H1 (cell line): ENCODE data around the gene TNFRSF18. TPM values are rescaled to one million over a fixed set of nuclear protein-coding genes. Genes with fewer than 3 reads are reported as not detected.

ENCODE experiments used
- CTCF ChIA-PET: fragments of 300-600 bp; sonication (Branson Sonifier 250); formaldehyde crosslinking; loops from one replicate; lab custom pipeline; 2021; ENCODE audit not compliant: partially characterized antibody; lab: Charles Lee
- POLR2A ChIA-PET: fragments of 300-600 bp; sonication (Branson Sonifier 250); formaldehyde crosslinking; loops from one replicate; lab custom pipeline; 2021; ENCODE audit warnings: inconsistent platforms; ENCODE audit not compliant: partially characterized antibody; lab: Charles Lee
- DNase-seq, 2 experiments: peaks; one replicate each; pipeline versions ENCODE4 v3.0.0 to v3.0.0-alpha.2; 2010 to 2022; ENCODE audit warnings: low spot score in 2 of 2, low read depth in 1 of 2, mixed read lengths in 1 of 2
- FAIRE-seq: peaks from 2 replicates; lab custom pipeline; 2011; peaks lifted over from hg19 to GRCh38; lab: Jason Lieb, UNC
- H2AFZ ChIP-seq: 2 replicates; pipeline ENCODE4 v1.8.1; 2012; ENCODE audit warnings: low read length, inconsistent platforms
- H2AK5ac ChIP-seq: 2 replicates; pipeline ENCODE4 v1.6.1; 2013; ENCODE audit warnings: low read depth, low read length
- H2BK120ac ChIP-seq: replicated peaks from 2 replicates; pipeline ENCODE3; 2013; ENCODE audit warnings: low read depth, low read length, inconsistent platforms
- H2BK12ac ChIP-seq: 2 replicates; pipeline ENCODE4 v1.6.1; 2013; ENCODE audit warnings: low read depth, low read length
- H2BK15ac ChIP-seq: 2 replicates; pipeline ENCODE4 v1.6.1; 2013; ENCODE audit warnings: low read length
- H2BK20ac ChIP-seq: 2 replicates; pipeline ENCODE4 v1.6.1; 2013; ENCODE audit warnings: low read length
- H2BK5ac ChIP-seq: 2 replicates; pipeline ENCODE4 v1.6.1; 2013; ENCODE audit warnings: low read depth, low read length
- H3K14ac ChIP-seq: 2 replicates; pipeline ENCODE4 v1.6.1; 2013; ENCODE audit warnings: inconsistent platforms; ENCODE audit not compliant: insufficient read length
- H3K18ac ChIP-seq: 2 replicates; pipeline ENCODE4 v1.6.1; 2013; ENCODE audit warnings: low read length; ENCODE audit errors: extremely low read depth
- H3K23ac ChIP-seq: 2 replicates; pipeline ENCODE4 v1.6.1; 2013; ENCODE audit warnings: inconsistent platforms; ENCODE audit not compliant: insufficient read length
- H3K23me2 ChIP-seq: 2 replicates; pipeline ENCODE4 v1.6.1; 2013; ENCODE audit warnings: low read depth, low read length
- H3K27ac ChIP-seq: 2 replicates; pipeline ENCODE4 v1.6.1; 2011; ENCODE audit warnings: low read depth, low read length, inconsistent platforms
- H3K27me3 ChIP-seq, 4 experiments: replicated peaks in 1 of 4; 1 replicate in 1 of 4; 2 replicates in 3 of 4; pipeline versions ENCODE4 v1.6.1 to v1.8.1; 2011 to 2013; ENCODE audit warnings: low read length in 3 of 4, mild to moderate bottlenecking in 3 of 4, inconsistent platforms in 2 of 4, mixed read lengths in 2 of 4, moderate library complexity in 1 of 4; ENCODE audit not compliant: control insufficient read depth in 3 of 4, insufficient read depth in 3 of 4; ENCODE audit errors: extremely low read depth in 1 of 4
- H3K36me3 ChIP-seq, 4 experiments: 2 replicates each; pipeline versions ENCODE4 v1.6.1 to v1.8.1; 2011 to 2013; ENCODE audit warnings: mild to moderate bottlenecking in 4 of 4, low read length in 3 of 4, moderate library complexity in 2 of 4, control low read depth in 1 of 4, inconsistent platforms in 1 of 4; ENCODE audit not compliant: insufficient read depth in 4 of 4, control insufficient read depth in 2 of 4
- H3K4ac ChIP-seq: replicated peaks from 2 replicates; pipeline ENCODE3; 2013; ENCODE audit warnings: low read length, low read depth, mixed read lengths, inconsistent platforms; ENCODE audit not compliant: insufficient read length
- H3K4me1 ChIP-seq, 4 experiments: replicated peaks in 1 of 4; 1 replicate in 1 of 4; 2 replicates in 3 of 4; pipeline versions ENCODE4 v1.6.1 to v1.8.1; 2011 to 2013; ENCODE audit warnings: low read length in 3 of 4, inconsistent platforms in 2 of 4, mixed read lengths in 1 of 4; ENCODE audit not compliant: insufficient read depth in 4 of 4, control insufficient read depth in 3 of 4
- H3K4me2 ChIP-seq, 2 experiments: 2 replicates each; pipeline versions ENCODE4 v1.6.1 to v1.8.1; 2011 to 2013; ENCODE audit warnings: low read depth in 2 of 2, low read length in 2 of 2, control low read depth in 1 of 2, inconsistent platforms in 1 of 2, mild to moderate bottlenecking in 1 of 2; ENCODE audit not compliant: insufficient read depth in 1 of 2
- H3K4me3 ChIP-seq, 4 experiments: fragments of 200-600, 300-600 bp in 1 of 4; sonication (generic), shearing (Covaris generic), sonication (Bioruptor Twin) in 1 of 4; 2 replicates each; pipeline versions ENCODE4 v1.5.1 to v1.8.1; 2011 to 2016; ENCODE audit warnings: low read length in 4 of 4, low read depth in 3 of 4, control low read depth in 2 of 4, inconsistent platforms in 2 of 4, mild to moderate bottlenecking in 2 of 4, mixed read lengths in 1 of 4, moderate library complexity in 1 of 4; ENCODE audit not compliant: insufficient read depth in 2 of 4; ENCODE audit errors: extremely low read depth in 1 of 4
- H3K56ac ChIP-seq: replicated peaks from 2 replicates; pipeline ENCODE3; 2013; ENCODE audit warnings: low read depth, mild to moderate bottlenecking, mixed read lengths, low read length, inconsistent platforms; ENCODE audit not compliant: insufficient read length
- H3K79me1 ChIP-seq: 2 replicates; pipeline ENCODE4 v1.6.1; 2013; ENCODE audit warnings: low read depth, low read length, control low read depth
- H3K79me2 ChIP-seq, 2 experiments: 2 replicates each; pipeline versions ENCODE4 v1.6.1 to v1.8.1; 2012 to 2013; ENCODE audit warnings: low read length in 2 of 2, mild to moderate bottlenecking in 2 of 2, inconsistent platforms in 1 of 2; ENCODE audit not compliant: insufficient read depth in 2 of 2, control insufficient read depth in 1 of 2
- H3K9ac ChIP-seq, 4 experiments: replicated peaks in 1 of 4; 1 replicate in 1 of 4; 2 replicates in 3 of 4; pipeline versions ENCODE4 v1.6.1 to v1.8.1; 2011 to 2013; ENCODE audit warnings: low read depth in 3 of 4, low read length in 3 of 4, control low read depth in 2 of 4, mild to moderate bottlenecking in 2 of 4, moderate library complexity in 2 of 4, inconsistent platforms in 1 of 4; ENCODE audit errors: extremely low read depth in 1 of 4
- H3K9me3 ChIP-seq, 2 experiments: 2 replicates each; pipeline versions ENCODE4 v1.6.1 to v1.8.1; 2012 to 2013; ENCODE audit warnings: mild to moderate bottlenecking in 2 of 2, moderate library complexity in 2 of 2, control low read depth in 1 of 2, inconsistent platforms in 1 of 2, low read depth in 1 of 2, low read length in 1 of 2, mixed read lengths in 1 of 2; ENCODE audit not compliant: insufficient read depth in 2 of 2
- H4K20me1 ChIP-seq, 2 experiments: replicated peaks in 1 of 2; 2 replicates each; pipeline versions ENCODE3 to v1.8.1; 2011 to 2013; ENCODE audit warnings: inconsistent platforms in 2 of 2, low read length in 2 of 2, mild to moderate bottlenecking in 1 of 2; ENCODE audit not compliant: insufficient read depth in 2 of 2, control insufficient read depth in 1 of 2
- H4K5ac ChIP-seq: 2 replicates; pipeline ENCODE4 v1.6.1; 2013; ENCODE audit warnings: low read length, low read depth, mixed read lengths, inconsistent platforms; ENCODE audit not compliant: insufficient read length
- H4K8ac ChIP-seq: 2 replicates; pipeline ENCODE4 v1.8.0; 2013; ENCODE audit warnings: mild to moderate bottlenecking, moderate library complexity, low read length, inconsistent platforms; ENCODE audit not compliant: insufficient read depth; ENCODE audit errors: extremely low read depth
- H4K91ac ChIP-seq: replicated peaks from 2 replicates; pipeline ENCODE3; 2013; ENCODE audit warnings: low read length, mixed read lengths, inconsistent platforms; ENCODE audit not compliant: insufficient read length
- BCL11A ChIP-seq, 2 experiments: IDR thresholded peaks; one replicate each; pipeline ENCODE4 v1.6.1; 2011; ENCODE audit warnings: low read depth in 2 of 2, low read length in 2 of 2, mild to moderate bottlenecking in 2 of 2
- CBX8 ChIP-seq: fragments of 300-800, 300-1000 bp; sonication (generic); IDR thresholded peaks from 2 replicates; pipeline ENCODE4 v1.7.1; 2016; ENCODE audit warnings: low read depth, low read length, borderline replicate concordance
- CEBPB ChIP-seq: IDR thresholded peaks from 2 replicates; pipeline ENCODE4 v1.6.1; 2012; ENCODE audit warnings: low read depth, low read length
- EP300 ChIP-seq, 2 experiments: IDR thresholded peaks; 1 replicate in 1 of 2; 2 replicates in 1 of 2; pipeline ENCODE4 v1.6.1; 2011 to 2012; ENCODE audit warnings: low read depth in 2 of 2, low read length in 2 of 2, mild to moderate bottlenecking in 2 of 2, borderline replicate concordance in 1 of 2, inconsistent platforms in 1 of 2, moderate library complexity in 1 of 2
- GABPA ChIP-seq: IDR thresholded peaks from 2 replicates; pipeline ENCODE4 v1.6.1; 2011; ENCODE audit warnings: mild to moderate bottlenecking, low read length, moderate library complexity, borderline replicate concordance; ENCODE audit not compliant: insufficient read depth
- RBBP5 ChIP-seq: IDR thresholded peaks from 2 replicates; pipeline ENCODE4 v1.7.1; 2012; ENCODE audit warnings: low read depth, mild to moderate bottlenecking, inconsistent platforms, low read length, moderate library complexity, borderline replicate concordance
- TCF12 ChIP-seq: IDR thresholded peaks from 2 replicates; pipeline ENCODE4 v1.6.1; 2011; ENCODE audit warnings: low read depth, mild to moderate bottlenecking, low read length
- WGBS, 2 experiments: shearing (Covaris generic) in 1 of 2; methylation state at CpG; one replicate each; pipeline versions ENCODE4 v1.1.6 to v1.1.7; 2013 to 2015; ENCODE audit warnings: low lambda C conversion rate in 2 of 2, mixed read lengths in 2 of 2, inconsistent platforms in 1 of 2, low coverage in 1 of 2, missing lambda C conversion rate in 1 of 2; ENCODE audit not compliant: insufficient replicate concordance in 2 of 2, insufficient coverage in 1 of 2, insufficient read length in 1 of 2; ENCODE audit errors: extremely low coverage in 1 of 2, missing lambda C conversion rate in 1 of 2; 5-methylcytosine and 5-hydroxymethylcytosine counted together
- polyA plus RNA-seq, 7 experiments: library from polyadenylated mRNA; depleted of rRNA in 3 of 7; stranded (reverse) in 5 of 7; unstranded in 2 of 7; fragments of >200 nt in 5 of 7; fragments of 200-250 nt in 2 of 7; gene quantifications; 1 replicate in 5 of 7; 2 replicates in 1 of 7; 4 replicates in 1 of 7; pipeline versions ENCODE4 v1.2.1 to v1.2.3, GENCODE V29; 2011 to 2013; ENCODE audit warnings: missing spikeins in 2 of 7, mixed read lengths in 2 of 7
- total RNA-seq: library from RNA; stranded (reverse); fragmentation: NEBNext Ultra II Directional; extraction: Animal tissue kit (Norgen Biotek cat#: 25700); gene quantifications from 2 replicates; pipeline ENCODE4 v1.2.1, GENCODE V29; 2021

TNFRSF18 gene
- total and polyA plus RNA-seq, 2 of the 8 experiments (the other 6 are each of a cell fraction or from before 2014, with no cell fraction given), result 1.5 to 2.5 TPM

DNA sequence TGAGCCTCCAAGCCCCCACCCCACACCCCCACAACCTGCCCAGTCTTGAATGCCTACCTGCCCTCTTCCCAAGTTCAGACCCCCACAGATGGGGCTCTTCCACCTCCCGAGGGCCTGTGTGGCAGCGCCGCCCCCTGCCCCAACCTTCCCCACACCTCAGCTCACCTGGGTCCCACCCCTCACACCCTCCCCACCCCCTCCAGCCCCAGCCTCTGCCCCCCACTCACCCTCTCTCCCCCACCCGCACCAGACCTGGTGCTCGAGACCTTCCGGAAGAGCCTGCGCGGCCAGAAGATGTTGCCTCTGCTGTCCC is 9.2 kb downstream of the TNFRSF18 start:
- no CpG with 5 or more reads among the region's 8 CpGs for WGBS, 2 experiments
- H2BK5ac ChIP-seq, result no peak overlapping the region
- no peak overlapping the region for H3K4ac ChIP-seq
- peaks cover 0 to 3% (median 1%) of the 10 kb centered on the region in 4 experiments; a peak in 4 of 7 replicates for H3K27me3 ChIP-seq
- ChIA-PET POLR2A (no interaction called here), CTCF (interaction anchor here (3.5 kb wide), 1 partner anchor 75 kb away, joined by 14 read pairs; no protein-coding TSS in a partner anchor)
- no peak overlapping the region for H2BK20ac ChIP-seq
- no peak overlapping the region for H4K8ac ChIP-seq
- no peak overlapping the region for H2BK15ac ChIP-seq
- H4K91ac ChIP-seq, result no peak overlapping the region
- FAIRE-seq (no peak), DNase-seq (no peak)
- H3K9me3 ChIP-seq, result peaks cover 0 to 4% of the 10 kb centered on the region in 2 experiments; a peak in 3 of 4 replicates
- no peak overlapping the region for H3K18ac ChIP-seq
- no peaks in the 10 kb centered on the region for H3K79me2 ChIP-seq
- no peaks in the 10 kb centered on the region for H4K20me1 ChIP-seq
- no peak overlapping the region for H3K14ac ChIP-seq
- H3K56ac ChIP-seq, result no peak overlapping the region
- no peak overlapping the region for H4K5ac ChIP-seq
- H3K4me3 ChIP-seq, result no peak overlapping the region
- H2BK12ac ChIP-seq, result no peak overlapping the region
- H2AFZ ChIP-seq, result no peak overlapping the region
- TF ChIP-seq EP300 (IDR thresholded peaks at IDR 0.05; ENCODE audit: borderline replicate concordance in 1 of 2, low read depth in 2 of 2, low read length in 2 of 2) (no peak), RBBP5 (no peak), BCL11A (IDR thresholded peaks at IDR 0.05; ENCODE audit: low read depth in 2 of 2, low read length in 2 of 2) (no peak), CEBPB (no peak), CBX8 (no peak), GABPA (no peak), TCF12 (no peak)
- no peak overlapping the region for H2AK5ac ChIP-seq
- H3K79me1 ChIP-seq, result no peaks in the 10 kb centered on the region
- no peak overlapping the region for H3K23ac ChIP-seq
- peaks cover 0 to 4% (median under 1%) of the 10 kb centered on the region in 4 experiments; a peak in 4 of 7 replicates for H3K4me1 ChIP-seq
- no peak overlapping the region for H3K4me2 ChIP-seq
- H3K23me2 ChIP-seq, result no peaks in the 10 kb centered on the region; the same call in 1 of the 2 replicates
- no peak overlapping the region for H3K9ac ChIP-seq
- H3K27ac ChIP-seq, result no peak overlapping the region
- H2BK120ac ChIP-seq, result no peak overlapping the region
- H3K36me3 ChIP-seq, result no peaks in the 10 kb centered on the region
